ENCODE data around the gene KRT77. TPM values are rescaled to one million over a fixed set of nuclear protein-coding genes. Genes with fewer than 3 reads are reported as not detected.

The KRT77 gene
- total RNA-seq, 1 donor from 2014 or later, result not detected

GRCh38 chr12:52655720-52656124 is 47.6 kb downstream of the KRT77 start:
- H3K4me3 ChIP-seq (ENCODE audit: low read depth, low read length), result no peak overlapping the region
- TF ChIP-seq CTCF (conservative IDR thresholded peaks at IDR 0.05; ENCODE audit: low read depth, low read length), result no peak
- DNase-seq (ENCODE audit: low read depth), result no peak

- no peak overlapping the region for H3K4me3 ChIP-seq (ENCODE audit: low read depth, low read length)
- TF ChIP-seq CTCF (conservative IDR thresholded peaks at IDR 0.05; ENCODE audit: low read depth, low read length), result no peak
- DNase-seq (ENCODE audit: low read depth), result no peak
Measured at GRCh38 chr12:52655251-52655650, 48.1 kb downstream of the KRT77 start.

- TF ChIP-seq CTCF (conservative IDR thresholded peaks at IDR 0.05; ENCODE audit: low read depth, low read length), result no peak
- DNase-seq (ENCODE audit: low read depth), result no peak
- no peak within 1 kb of the TSS for H3K4me3 ChIP-seq (ENCODE audit: low read depth, low read length)
Measured at GRCh38 chr12:52651726-52652261, 51.5 kb downstream of the KRT77 start, which contains the start of gene KRT2. Gene KRT2 (minus strand): TSS chr12:52652211. CDS start chr12:52652142, 69 bp downstream.

GRCh38 chr12:52650520-52651081 is 52.7 kb downstream of the KRT77 start:
- H3K4me3 ChIP-seq (ENCODE audit: low read depth, low read length), result no peak overlapping the region
- no peak for DNase-seq (ENCODE audit: low read depth)
- TF ChIP-seq CTCF (conservative IDR thresholded peaks at IDR 0.05; ENCODE audit: low read depth, low read length), result no peak

- H3K4me3 ChIP-seq (ENCODE audit: low read depth, low read length), result no peak overlapping the region
- TF ChIP-seq CTCF (conservative IDR thresholded peaks at IDR 0.05; ENCODE audit: low read depth, low read length), result no peak
- DNase-seq (ENCODE audit: low read depth), result no peak
Measured at GRCh38 chr12:52649066-52649465, 54.3 kb downstream of the KRT77 start.

GRCh38 chr12:52648012-52648550 is 55.2 kb downstream of the KRT77 start:
- DNase-seq (ENCODE audit: low read depth), result no peak
- TF ChIP-seq CTCF (conservative IDR thresholded peaks at IDR 0.05; ENCODE audit: low read depth, low read length), result no peak
- no peak overlapping the region for H3K4me3 ChIP-seq (ENCODE audit: low read depth, low read length)

GRCh38 chr12:52647601-52648000 is 55.7 kb downstream of the KRT77 start:
- TF ChIP-seq CTCF (conservative IDR thresholded peaks at IDR 0.05; ENCODE audit: low read depth, low read length), result no peak

More at GRCh38 chr12:52647601-52648000, 55.7 kb downstream of the KRT77 start:
- H3K4me3 ChIP-seq (ENCODE audit: low read depth, low read length), result no peak overlapping the region
- no peak for DNase-seq (ENCODE audit: low read depth)
